Hepatocyte (in vitro differentiated cells): Measurements from ENCODE around the gene RAI1. TPM values are rescaled to one million over a fixed set of nuclear protein-coding genes. Genes with fewer than 3 reads are reported as not detected.
A peak's percentile ranks its signal among the peaks of the same experiment; 100 is the strongest.
"Not testable (repeated sequence)": the region's sequence is repeated elsewhere in the genome, so short reads cannot be mapped to it uniquely, and the experiment has no call there.

ENCODE experiments used
- DNase-seq: peaks from one replicate; pipeline ENCODE4 v3.0.0-alpha.2; 2016; ENCODE audit warnings: low spot score
- H2AFZ ChIP-seq: fragments of 200-600 bp; sonication (generic); 2 replicates; pipeline ENCODE4 v1.6.0; 2016; ENCODE audit warnings: antibody characterized with exemption, mild to moderate bottlenecking
- H3K27ac ChIP-seq: fragments of 200-600 bp; sonication (generic); 2 replicates; pipeline ENCODE4 v1.5.1; 2016; ENCODE audit warnings: mild to moderate bottlenecking
- H3K27me3 ChIP-seq: fragments of 200-600 bp; sonication (generic); 2 replicates; pipeline ENCODE4 v1.6.1; 2016
- H3K36me3 ChIP-seq: fragments of 200-600 bp; sonication (generic); replicated peaks from 2 replicates; pipeline ENCODE4 v1.5.1; 2016; ENCODE audit warnings: low read depth; ENCODE audit not compliant: insufficient read depth
- H3K4me1 ChIP-seq: fragments of 200-600 bp; sonication (generic); 2 replicates; pipeline ENCODE4 v1.5.1; 2016; ENCODE audit warnings: mild to moderate bottlenecking, moderate library complexity; ENCODE audit not compliant: insufficient read depth
- H3K4me2 ChIP-seq: fragments of 200-600 bp; sonication (generic); 2 replicates; pipeline ENCODE4 v1.6.0; 2016
- H3K4me3 ChIP-seq: fragments of 200-600 bp; sonication (generic); 2 replicates; pipeline ENCODE4 v1.5.1; 2016; ENCODE audit warnings: mild to moderate bottlenecking
- H3K79me2 ChIP-seq: fragments of 200-600 bp; sonication (generic); 2 replicates; pipeline ENCODE4 v1.6.0; 2017; ENCODE audit warnings: mild to moderate bottlenecking
- H3K9me2 ChIP-seq: fragments of 200-600 bp; sonication (generic); replicated peaks from 2 replicates; pipeline ENCODE4 v1.6.0; 2017; ENCODE audit warnings: mild to moderate bottlenecking; ENCODE audit not compliant: insufficient read depth
- H3K9me3 ChIP-seq: fragments of 200-600 bp; sonication (generic); 2 replicates; pipeline ENCODE4 v1.5.1; 2016; ENCODE audit warnings: low read depth, mild to moderate bottlenecking
- H4K20me1 ChIP-seq: fragments of 200-600 bp; sonication (generic); 2 replicates; pipeline ENCODE4 v1.6.0; 2016; ENCODE audit warnings: mild to moderate bottlenecking; ENCODE audit not compliant: insufficient read depth, poor library complexity, severe bottlenecking
- EZH2 ChIP-seq: fragments of 200-600 bp; sonication (generic); IDR thresholded peaks from 2 replicates; pipeline ENCODE4 v1.6.1; 2016; ENCODE audit warnings: antibody characterized with exemption, mild to moderate bottlenecking, borderline replicate concordance
- EZH2phosphoT487 ChIP-seq: fragments of 200-600 bp; sonication (generic); IDR thresholded peaks from one replicate; pipeline ENCODE4 v1.6.1; 2018; ENCODE audit warnings: antibody characterized with exemption, mild to moderate bottlenecking, low read depth, moderate library complexity; ENCODE audit not compliant: unreplicated experiment, severe bottlenecking
- WGBS: methylation state at CpG from one replicate; pipeline ENCODE4 v1.1.6; 2016; ENCODE audit warnings: low lambda C conversion rate; ENCODE audit errors: missing lambda C conversion rate; 5-methylcytosine and 5-hydroxymethylcytosine counted together
- polyA plus RNA-seq: library from polyadenylated mRNA; unstranded; fragments of >200 nt; fragmentation: Nextera tagmentation; extraction: Ambion mirVana; gene quantifications from 2 replicates; pipeline ENCODE4 v1.2.1, GENCODE V29; 2016
- total RNA-seq: library from RNA; depleted of rRNA; stranded (reverse); fragments of >200 nt; gene quantifications from 2 replicates; pipeline ENCODE4 v1.2.3, GENCODE V29; 2014
- TF ChIP-seq, protein P1 (sequence below): fragments of 200-600 bp; sonication (generic); IDR thresholded peaks from 2 replicates; pipeline ENCODE4 v1.5.1; 2016; ENCODE audit warnings: antibody characterized with exemption, mild to moderate bottlenecking; ENCODE audit not compliant: poor library complexity

The RAI1 gene, protein sequence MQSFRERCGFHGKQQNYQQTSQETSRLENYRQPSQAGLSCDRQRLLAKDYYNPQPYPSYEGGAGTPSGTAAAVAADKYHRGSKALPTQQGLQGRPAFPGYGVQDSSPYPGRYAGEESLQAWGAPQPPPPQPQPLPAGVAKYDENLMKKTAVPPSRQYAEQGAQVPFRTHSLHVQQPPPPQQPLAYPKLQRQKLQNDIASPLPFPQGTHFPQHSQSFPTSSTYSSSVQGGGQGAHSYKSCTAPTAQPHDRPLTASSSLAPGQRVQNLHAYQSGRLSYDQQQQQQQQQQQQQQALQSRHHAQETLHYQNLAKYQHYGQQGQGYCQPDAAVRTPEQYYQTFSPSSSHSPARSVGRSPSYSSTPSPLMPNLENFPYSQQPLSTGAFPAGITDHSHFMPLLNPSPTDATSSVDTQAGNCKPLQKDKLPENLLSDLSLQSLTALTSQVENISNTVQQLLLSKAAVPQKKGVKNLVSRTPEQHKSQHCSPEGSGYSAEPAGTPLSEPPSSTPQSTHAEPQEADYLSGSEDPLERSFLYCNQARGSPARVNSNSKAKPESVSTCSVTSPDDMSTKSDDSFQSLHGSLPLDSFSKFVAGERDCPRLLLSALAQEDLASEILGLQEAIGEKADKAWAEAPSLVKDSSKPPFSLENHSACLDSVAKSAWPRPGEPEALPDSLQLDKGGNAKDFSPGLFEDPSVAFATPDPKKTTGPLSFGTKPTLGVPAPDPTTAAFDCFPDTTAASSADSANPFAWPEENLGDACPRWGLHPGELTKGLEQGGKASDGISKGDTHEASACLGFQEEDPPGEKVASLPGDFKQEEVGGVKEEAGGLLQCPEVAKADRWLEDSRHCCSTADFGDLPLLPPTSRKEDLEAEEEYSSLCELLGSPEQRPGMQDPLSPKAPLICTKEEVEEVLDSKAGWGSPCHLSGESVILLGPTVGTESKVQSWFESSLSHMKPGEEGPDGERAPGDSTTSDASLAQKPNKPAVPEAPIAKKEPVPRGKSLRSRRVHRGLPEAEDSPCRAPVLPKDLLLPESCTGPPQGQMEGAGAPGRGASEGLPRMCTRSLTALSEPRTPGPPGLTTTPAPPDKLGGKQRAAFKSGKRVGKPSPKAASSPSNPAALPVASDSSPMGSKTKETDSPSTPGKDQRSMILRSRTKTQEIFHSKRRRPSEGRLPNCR (N-terminal part only)
- total RNA-seq (19.2 and 23.8 TPM in 2 replicates), polyA plus RNA-seq (18.7 and 20.2 TPM in 2 replicates)

DNA sequence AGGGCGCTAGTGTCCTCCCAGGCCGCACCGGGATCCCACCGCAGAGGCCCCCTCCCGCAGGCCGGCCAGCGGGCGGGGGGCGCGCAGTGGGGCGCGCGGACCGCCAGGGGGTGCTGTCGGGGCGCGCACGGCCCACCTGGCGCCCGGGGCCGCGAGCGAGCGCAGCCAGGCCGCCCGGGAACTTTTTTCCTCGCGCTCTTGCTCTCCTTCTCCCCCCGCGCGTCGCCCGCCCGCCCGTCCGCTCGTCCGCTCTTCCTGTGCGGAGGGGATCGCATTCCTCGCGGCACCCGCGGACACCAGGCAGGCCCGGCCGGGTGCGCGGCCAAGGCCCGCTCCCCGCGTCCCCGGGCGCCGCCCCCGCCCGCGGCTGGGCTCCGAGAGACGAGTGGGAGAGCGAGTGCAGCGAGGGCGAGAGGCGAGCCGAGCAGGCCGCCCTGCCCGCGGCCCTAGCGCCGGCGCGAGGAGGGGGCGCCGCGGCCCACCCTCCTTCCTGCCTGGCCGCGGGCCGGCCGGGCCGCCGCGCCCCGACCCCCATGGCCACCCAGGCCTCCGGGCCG is at the start of gene RAI1:
TSS of gene RAI1 (plus strand) at position 272 of the 557 bp plus-strand sequence. CDS start 111,491 bp downstream, outside the sequence.
- TF ChIP-seq EZH2 = no peak
- TF ChIP-seq, protein P1, sequence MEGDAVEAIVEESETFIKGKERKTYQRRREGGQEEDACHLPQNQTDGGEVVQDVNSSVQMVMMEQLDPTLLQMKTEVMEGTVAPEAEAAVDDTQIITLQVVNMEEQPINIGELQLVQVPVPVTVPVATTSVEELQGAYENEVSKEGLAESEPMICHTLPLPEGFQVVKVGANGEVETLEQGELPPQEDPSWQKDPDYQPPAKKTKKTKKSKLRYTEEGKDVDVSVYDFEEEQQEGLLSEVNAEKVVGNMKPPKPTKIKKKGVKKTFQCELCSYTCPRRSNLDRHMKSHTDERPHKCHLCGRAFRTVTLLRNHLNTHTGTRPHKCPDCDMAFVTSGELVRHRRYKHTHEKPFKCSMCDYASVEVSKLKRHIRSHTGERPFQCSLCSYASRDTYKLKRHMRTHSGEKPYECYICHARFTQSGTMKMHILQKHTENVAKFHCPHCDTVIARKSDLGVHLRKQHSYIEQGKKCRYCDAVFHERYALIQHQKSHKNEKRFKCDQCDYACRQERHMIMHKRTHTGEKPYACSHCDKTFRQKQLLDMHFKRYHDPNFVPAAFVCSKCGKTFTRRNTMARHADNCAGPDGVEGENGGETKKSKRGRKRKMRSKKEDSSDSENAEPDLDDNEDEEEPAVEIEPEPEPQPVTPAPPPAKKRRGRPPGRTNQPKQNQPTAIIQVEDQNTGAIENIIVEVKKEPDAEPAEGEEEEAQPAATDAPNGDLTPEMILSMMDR = peak; percentile 57
- Histone ChIP-seq H3K4me3 (peak within 1 kb of the TSS; percentile 95), H3K36me3 (no peaks in the 10 kb centered on the region), H3K9me3 (no peaks in the 10 kb centered on the region), H3K27ac (peak within 1 kb of the TSS; percentile 100), H3K4me2 (peak within 1 kb of the TSS; percentile 90), H4K20me1 (peaks cover 12% of the 10 kb centered on the region), H2AFZ (peak within 1 kb of the TSS; percentile 60), H3K4me1 (peaks cover 29% of the 10 kb centered on the region), H3K79me2 (peaks cover 50% of the 10 kb centered on the region), H3K9me2 (no peaks in the 10 kb centered on the region), H3K27me3 (no peaks in the 10 kb centered on the region)
- WGBS = 1% methylated on average over 28 of the region's 84 CpGs
- peak; percentile 95 for DNase-seq

DNA sequence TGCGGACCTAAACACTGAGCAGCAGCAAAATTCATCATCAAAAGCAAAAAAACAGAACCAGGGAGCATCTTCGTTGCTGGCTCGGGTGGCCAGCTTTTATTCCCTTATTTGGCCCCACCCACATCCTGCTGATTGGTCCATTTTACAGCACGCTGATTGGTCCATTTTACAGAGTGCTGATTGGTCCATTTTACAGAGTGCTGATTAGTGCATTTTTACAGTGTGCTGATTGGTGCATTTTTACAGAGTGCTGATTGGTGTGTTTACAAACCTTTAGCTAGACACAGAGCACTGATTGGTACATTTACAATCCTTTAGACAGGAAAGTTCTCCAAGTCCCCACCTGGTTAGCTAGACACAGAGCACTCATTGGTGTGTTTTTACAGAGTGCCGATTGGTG is 48.6 kb upstream of the RAI1 start:
- H2AFZ ChIP-seq, H4K20me1 ChIP-seq, H3K79me2 ChIP-seq, H3K4me1 ChIP-seq, H3K9me2 ChIP-seq, H3K27me3 ChIP-seq, H3K4me2 ChIP-seq, H3K4me3 ChIP-seq, H3K36me3 ChIP-seq, H3K27ac ChIP-seq, H3K9me3 ChIP-seq, DNase-seq: not testable (repeated sequence)
- WGBS = 93% methylated on average over 5 of the region's 5 CpGs

DNA sequence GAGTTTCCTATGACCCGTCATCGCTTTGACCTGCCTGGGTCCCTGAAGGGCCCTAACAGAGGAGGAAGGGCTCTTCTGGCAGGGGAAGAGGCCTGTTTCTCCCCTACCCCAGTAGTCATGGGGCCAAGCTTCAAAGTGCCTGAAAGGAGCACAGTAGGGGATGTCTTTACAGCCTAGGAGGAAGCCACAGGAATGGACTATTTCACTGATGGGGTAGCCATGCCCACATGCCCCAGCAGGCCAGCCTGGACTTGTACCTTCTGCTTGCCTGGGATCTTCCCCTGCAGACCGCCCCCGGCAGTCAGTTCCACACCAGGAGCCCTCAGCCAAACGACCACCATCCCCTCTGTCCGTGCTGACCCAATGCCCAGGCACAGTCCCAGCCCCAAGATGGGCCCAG is 47.9 kb upstream of the RAI1 start:
- no peaks in the 10 kb centered on the region for H3K4me1 ChIP-seq
- H4K20me1 ChIP-seq = no peaks in the 10 kb centered on the region
- H3K27me3 ChIP-seq = no peaks in the 10 kb centered on the region
- no peak for DNase-seq
- H3K79me2 ChIP-seq = no peaks in the 10 kb centered on the region
- no peak overlapping the region for H3K27ac ChIP-seq
- no peak overlapping the region for H3K4me3 ChIP-seq
- H3K9me3 ChIP-seq = no peaks in the 10 kb centered on the region
- no peak for TF ChIP-seq EZH2phosphoT487
- H3K4me2 ChIP-seq = no peak overlapping the region
- H3K9me2 ChIP-seq = no peaks in the 10 kb centered on the region
- WGBS = 91% methylated on average over 6 of the region's 6 CpGs
- no peaks in the 10 kb centered on the region for H3K36me3 ChIP-seq
- H2AFZ ChIP-seq = no peak overlapping the region

- WGBS = 87% methylated on average over 5 of the region's 5 CpGs
- H4K20me1 ChIP-seq = no peaks in the 10 kb centered on the region
- TF ChIP-seq EZH2phosphoT487 = no peak
- TF ChIP-seq EZH2 = no peak
- TF ChIP-seq, protein P1 = no peak
- no peak overlapping the region for H3K4me3 ChIP-seq
- no peak overlapping the region for H2AFZ ChIP-seq
- H3K79me2 ChIP-seq = no peaks in the 10 kb centered on the region
- no peaks in the 10 kb centered on the region for H3K9me2 ChIP-seq
- H3K4me2 ChIP-seq = no peak overlapping the region
- H3K27me3 ChIP-seq = no peaks in the 10 kb centered on the region
- DNase-seq = no peak
- no peak overlapping the region for H3K27ac ChIP-seq
- H3K9me3 ChIP-seq = no peaks in the 10 kb centered on the region
- H3K4me1 ChIP-seq = no peaks in the 10 kb centered on the region
- H3K36me3 ChIP-seq = no peaks in the 10 kb centered on the region
Measured at GRCh38 chr17:17635126-17635525, 46.1 kb upstream of the RAI1 start.

DNA sequence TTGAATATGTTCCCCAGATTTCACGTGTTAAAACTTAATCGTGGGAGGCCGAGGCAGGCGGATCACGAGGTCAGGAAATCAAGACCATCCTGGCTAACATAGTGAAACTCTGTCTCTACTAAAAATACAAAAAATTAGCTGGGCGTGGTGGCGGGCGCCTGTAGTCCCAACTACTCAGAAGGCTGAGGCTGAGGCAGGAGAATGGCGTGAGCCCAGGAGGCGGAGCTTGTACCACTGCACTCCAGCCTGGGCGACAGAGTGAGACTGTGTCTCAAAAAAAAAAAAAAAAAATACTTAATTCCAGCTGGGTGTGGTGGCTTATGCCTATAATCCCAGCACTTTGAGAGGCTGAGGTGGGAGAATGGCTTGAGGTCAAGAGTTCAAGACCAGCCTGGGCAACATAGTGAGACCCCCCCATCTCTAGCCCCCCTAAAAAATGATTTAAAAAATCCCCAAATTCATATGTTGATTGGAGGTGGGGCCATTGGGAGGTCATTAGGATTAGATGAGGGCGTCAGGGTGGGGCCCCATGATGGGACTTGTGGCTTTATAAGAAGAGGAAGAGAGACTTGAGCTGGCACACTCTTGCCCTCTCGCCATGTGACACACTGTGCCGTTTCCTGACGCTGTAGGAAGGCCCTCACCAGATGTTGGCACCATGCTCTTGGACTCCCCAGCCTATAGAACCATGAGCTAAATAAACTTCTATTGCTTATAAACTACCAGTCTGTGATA is 45.6 kb upstream of the RAI1 start:
- not testable (repeated sequence) for DNase-seq, H3K4me2 ChIP-seq, H3K79me2 ChIP-seq, H2AFZ ChIP-seq, H3K4me1 ChIP-seq, H3K9me3 ChIP-seq, H3K36me3 ChIP-seq, H4K20me1 ChIP-seq, H3K9me2 ChIP-seq, H3K27ac ChIP-seq, H3K4me3 ChIP-seq, H3K27me3 ChIP-seq
- WGBS = 96% methylated on average over 15 of the region's 15 CpGs
